ENCODE results near the gene MAN1B1.

GRCh38 chr9:137114613-137115393 lies 28.0 kb downstream of the MAN1B1 start, which contains the start of gene DPP7:
- TF ChIP-seq CTCF (IDR thresholded peaks at IDR 0.05) (no peak), EP300 (IDR thresholded peaks at IDR 0.05) (no peak), MAFK (IDR thresholded peaks at IDR 0.05; ENCODE audit: partially characterized antibody) (no peak), JUN (IDR thresholded peaks at IDR 0.05) (peak; percentile 55 to 79; a peak in 3 of 5 replicates), POLR2AphosphoS2 (conservative IDR thresholded peaks at IDR 0.05; ENCODE audit: low read length) (no peak), CHD2 (IDR thresholded peaks at IDR 0.05; ENCODE audit: low read length, partially characterized antibody) (no peak), EHMT2 (IDR thresholded peaks at IDR 0.05; ENCODE audit: low read depth) (no peak), ELK1 (IDR thresholded peaks at IDR 0.05; ENCODE audit: low read depth, low read length) (no peak), TP53 (CRISPR knock-in tag; IDR thresholded peaks at IDR 0.05) (0 out of 2 replicates have a peak, but pooled peaks have one; percentile 54), PHF8 (IDR thresholded peaks at IDR 0.05; ENCODE audit: borderline replicate concordance, low read depth) (no peak), RFX5 (IDR thresholded peaks at IDR 0.05) (no peak), HOXB13 (CRISPR knock-in tag; IDR thresholded peaks at IDR 0.05; ENCODE audit: low read depth) (peak; percentile 62; the same call in 1 of the 2 replicates), CHD4 (IDR thresholded peaks at IDR 0.05; ENCODE audit: borderline replicate concordance) (no peak)
